GM21515 (cell line): ENCODE measurements around the gene FAM241A.
"Not testable (repeated sequence)": the region's sequence is repeated elsewhere in the genome, so short reads cannot be mapped to it uniquely, and the experiment has no call there.

Source experiments
- ATAC-seq: cut with Tn5 transposase; IDR thresholded peaks from one replicate; pipeline ENCODE4 v1.9.1; 2021; ENCODE audit not compliant: unreplicated experiment

The FAM241A gene

GRCh38 chr4:112136551-112136950 is 8.7 kb upstream of the FAM241A start:
- no peak for ATAC-seq

- no peak for ATAC-seq
Measured at GRCh38 chr4:112138538-112138937, 6.7 kb upstream of the FAM241A start.

- ATAC-seq, result no peak
Measured at GRCh38 chr4:112140536-112140935, 4.7 kb upstream of the FAM241A start.

- ATAC-seq, result no peak
Measured at GRCh38 chr4:112141366-112142138, 3.7 kb upstream of the FAM241A start.

GRCh38 chr4:112142182-112142581 is 3.1 kb upstream of the FAM241A start:
- ATAC-seq, result no peak

GRCh38 chr4:112143781-112144180 is 1.5 kb upstream of the FAM241A start:
- ATAC-seq, result no peak

- no peak for ATAC-seq
Measured at GRCh38 chr4:112144546-112145325, 518 bp upstream of the FAM241A start.

- ATAC-seq, result peak; percentile 47
Measured at GRCh38 chr4:112145790-112146501, 692 bp downstream of the FAM241A start.

GRCh38 chr4:112146502-112146813 is 1.2 kb downstream of the FAM241A start:
- no peak for ATAC-seq

- ATAC-seq, result no peak
Measured at GRCh38 chr4:112147697-112148096, 2.4 kb downstream of the FAM241A start.

- ATAC-seq, result no peak
Measured at GRCh38 chr4:112150920-112151319, 5.7 kb downstream of the FAM241A start.

- no peak for ATAC-seq
Measured at GRCh38 chr4:112152521-112152920, 7.3 kb downstream of the FAM241A start.

GRCh38 chr4:112153211-112153791 is 8.0 kb downstream of the FAM241A start:
- no peak for ATAC-seq

- no peak for ATAC-seq
Measured at GRCh38 chr4:112156112-112156511, 10.9 kb downstream of the FAM241A start.

GRCh38 chr4:112156553-112156952 is 11.3 kb downstream of the FAM241A start:
- no peak for ATAC-seq

GRCh38 chr4:112163706-112164105 is 18.5 kb downstream of the FAM241A start:
- not testable (repeated sequence) for ATAC-seq

- ATAC-seq, result no peak
Measured at GRCh38 chr4:112167794-112168193, 22.5 kb downstream of the FAM241A start.

- no peak for ATAC-seq
Measured at GRCh38 chr4:112168719-112169500, 23.7 kb downstream of the FAM241A start.

GRCh38 chr4:112170451-112170993 is 25.3 kb downstream of the FAM241A start:
- ATAC-seq, result no peak

- ATAC-seq, result not testable (repeated sequence)
Measured at GRCh38 chr4:112171051-112171763, 26.0 kb downstream of the FAM241A start.
